Glutamatergic neuron (in vitro differentiated cells): ENCODE results near the gene POLRMT. TPM values are rescaled to one million over a fixed set of nuclear protein-coding genes. Genes with fewer than 3 reads are reported as not detected.

ENCODE experiments used
- DNase-seq: peaks from one replicate; pipeline ENCODE4 v3.0.0; 2022
- H3K27ac Mint-ChIP-seq: one replicate; pipeline ENCODE4 v1.8.0; 2020; ENCODE audit warnings: mild to moderate bottlenecking, mixed read lengths, inconsistent platforms; ENCODE audit not compliant: unreplicated experiment
- H3K27me3 Mint-ChIP-seq: one replicate; pipeline ENCODE4 v1.8.0; 2020; ENCODE audit warnings: mild to moderate bottlenecking, moderate library complexity, mixed read lengths, inconsistent platforms; ENCODE audit not compliant: unreplicated experiment
- H3K36me3 Mint-ChIP-seq: one replicate; pipeline ENCODE4 v1.8.0; 2020; ENCODE audit warnings: mild to moderate bottlenecking, mixed read lengths, inconsistent platforms; ENCODE audit not compliant: unreplicated experiment
- H3K4me1 Mint-ChIP-seq: one replicate; pipeline ENCODE4 v1.8.0; 2020; ENCODE audit warnings: mild to moderate bottlenecking, low read depth, mixed read lengths, inconsistent platforms; ENCODE audit not compliant: unreplicated experiment
- H3K4me3 Mint-ChIP-seq: one replicate; pipeline ENCODE4 v1.8.0; 2020; ENCODE audit warnings: mild to moderate bottlenecking, mixed read lengths, inconsistent platforms; ENCODE audit not compliant: unreplicated experiment
- H3K9me3 Mint-ChIP-seq: one replicate; pipeline ENCODE4 v1.8.0; 2020; ENCODE audit warnings: mild to moderate bottlenecking, moderate library complexity, mixed read lengths, inconsistent platforms; ENCODE audit not compliant: unreplicated experiment
- total RNA-seq: library from RNA; stranded (reverse); fragmentation: NEBNext Ultra II Directional; extraction: Animal tissue kit (Norgen Biotek cat#: 25700); gene quantifications from one replicate; pipeline ENCODE4 v1.2.1, GENCODE V29; 2021; ENCODE audit not compliant: unreplicated experiment
- TF ChIP-seq, protein P1 (sequence below): fragments of 200-600 bp; sonication (generic); IDR thresholded peaks from one replicate; pipeline ENCODE4 v1.5.0; 2021; ENCODE audit not compliant: partially characterized antibody, unreplicated experiment

POLRMT gene
- total RNA-seq, 1 donor from 2014 or later = 79.9 TPM

DNA sequence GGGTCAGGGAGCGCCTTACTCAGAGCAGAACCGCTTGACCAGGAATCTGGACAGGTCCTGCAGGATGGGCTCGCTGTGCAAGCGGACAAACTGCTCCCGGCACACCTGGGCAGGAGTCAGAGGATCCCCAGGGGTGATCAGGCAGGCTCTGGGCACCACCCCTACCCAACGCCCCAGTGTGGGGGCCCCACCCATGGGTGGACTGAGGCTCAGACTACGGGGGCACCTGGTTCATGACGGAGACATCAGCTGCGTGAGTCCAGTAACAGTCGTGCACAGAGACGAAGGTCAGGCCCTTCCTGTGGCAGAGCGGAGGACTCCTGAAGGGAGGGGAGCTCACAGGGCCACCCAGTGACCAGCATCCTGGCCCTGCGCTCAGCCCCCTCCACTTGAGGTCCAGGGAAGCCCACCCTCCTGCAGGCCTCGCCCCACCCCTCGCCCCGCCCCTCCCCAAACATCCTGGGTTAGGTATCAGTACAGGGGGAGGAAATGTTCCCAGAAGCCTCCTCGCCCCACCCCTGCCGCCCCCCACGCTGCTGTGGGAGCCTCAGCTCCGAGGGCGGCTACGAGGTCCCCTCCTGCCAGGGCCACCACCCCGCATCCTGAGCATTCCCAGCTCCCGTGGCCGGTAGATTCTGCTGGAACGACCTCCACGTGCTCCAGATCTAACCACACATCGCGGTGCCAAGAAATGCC, 15.6 kb downstream of the POLRMT start:
- TF ChIP-seq, protein P1, sequence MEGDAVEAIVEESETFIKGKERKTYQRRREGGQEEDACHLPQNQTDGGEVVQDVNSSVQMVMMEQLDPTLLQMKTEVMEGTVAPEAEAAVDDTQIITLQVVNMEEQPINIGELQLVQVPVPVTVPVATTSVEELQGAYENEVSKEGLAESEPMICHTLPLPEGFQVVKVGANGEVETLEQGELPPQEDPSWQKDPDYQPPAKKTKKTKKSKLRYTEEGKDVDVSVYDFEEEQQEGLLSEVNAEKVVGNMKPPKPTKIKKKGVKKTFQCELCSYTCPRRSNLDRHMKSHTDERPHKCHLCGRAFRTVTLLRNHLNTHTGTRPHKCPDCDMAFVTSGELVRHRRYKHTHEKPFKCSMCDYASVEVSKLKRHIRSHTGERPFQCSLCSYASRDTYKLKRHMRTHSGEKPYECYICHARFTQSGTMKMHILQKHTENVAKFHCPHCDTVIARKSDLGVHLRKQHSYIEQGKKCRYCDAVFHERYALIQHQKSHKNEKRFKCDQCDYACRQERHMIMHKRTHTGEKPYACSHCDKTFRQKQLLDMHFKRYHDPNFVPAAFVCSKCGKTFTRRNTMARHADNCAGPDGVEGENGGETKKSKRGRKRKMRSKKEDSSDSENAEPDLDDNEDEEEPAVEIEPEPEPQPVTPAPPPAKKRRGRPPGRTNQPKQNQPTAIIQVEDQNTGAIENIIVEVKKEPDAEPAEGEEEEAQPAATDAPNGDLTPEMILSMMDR = no peak
- DNase-seq = no peak
- no peaks in the 10 kb centered on the region for H3K4me1 Mint-ChIP-seq
- H3K27me3 Mint-ChIP-seq = peaks cover 6% of the 10 kb centered on the region
- no peaks in the 10 kb centered on the region for H3K36me3 Mint-ChIP-seq
- no peak overlapping the region for H3K27ac Mint-ChIP-seq
- peaks cover 9% of the 10 kb centered on the region for H3K9me3 Mint-ChIP-seq
- no peak overlapping the region for H3K4me3 Mint-ChIP-seq

DNA sequence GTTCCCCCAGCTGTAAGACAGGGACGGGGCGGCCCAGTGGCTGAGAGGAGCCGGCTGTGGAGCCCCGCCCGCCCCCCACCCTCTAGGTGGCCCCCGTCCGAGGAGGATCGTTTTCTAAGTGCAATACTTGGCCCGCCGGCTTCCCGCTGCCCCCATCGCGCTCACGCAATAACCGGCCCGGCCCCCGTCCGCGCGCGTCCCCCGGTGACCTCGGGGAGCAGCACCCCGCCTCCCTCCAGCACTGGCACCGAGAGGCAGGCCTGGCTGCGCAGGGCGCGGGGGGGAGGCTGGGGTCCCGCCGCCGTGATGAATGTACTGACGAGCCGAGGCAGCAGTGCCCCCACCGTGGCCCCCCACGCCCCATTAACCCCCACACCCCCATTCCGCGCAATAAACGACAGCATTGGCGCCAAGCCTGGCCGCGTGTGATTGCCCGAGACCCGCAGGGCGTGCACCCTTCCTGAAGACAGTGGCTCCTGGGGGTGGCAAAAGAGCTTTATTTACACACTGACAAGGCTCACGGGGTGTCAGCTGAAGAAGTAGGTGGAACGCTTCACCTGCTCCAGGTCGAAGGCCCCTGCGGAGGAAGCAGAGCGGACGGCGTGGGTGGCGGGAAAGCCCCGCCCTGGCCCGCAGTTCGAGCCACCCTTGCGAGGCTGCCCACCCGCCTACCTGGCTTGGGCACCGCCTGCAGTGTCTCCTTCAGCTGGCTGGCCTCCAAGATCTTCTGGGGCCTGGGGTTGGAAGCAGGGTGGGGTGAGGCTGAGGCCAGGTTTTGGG, 16.4 kb downstream of the POLRMT start:
- no peaks in the 10 kb centered on the region for H3K36me3 Mint-ChIP-seq
- H3K9me3 Mint-ChIP-seq = peaks cover 9% of the 10 kb centered on the region
- H3K27ac Mint-ChIP-seq = no peak overlapping the region
- no peak for DNase-seq
- TF ChIP-seq, protein P1 = no peak
- H3K4me3 Mint-ChIP-seq = no peak overlapping the region
- H3K27me3 Mint-ChIP-seq = peaks cover 6% of the 10 kb centered on the region
- H3K4me1 Mint-ChIP-seq = peaks cover 2% of the 10 kb centered on the region

DNA sequence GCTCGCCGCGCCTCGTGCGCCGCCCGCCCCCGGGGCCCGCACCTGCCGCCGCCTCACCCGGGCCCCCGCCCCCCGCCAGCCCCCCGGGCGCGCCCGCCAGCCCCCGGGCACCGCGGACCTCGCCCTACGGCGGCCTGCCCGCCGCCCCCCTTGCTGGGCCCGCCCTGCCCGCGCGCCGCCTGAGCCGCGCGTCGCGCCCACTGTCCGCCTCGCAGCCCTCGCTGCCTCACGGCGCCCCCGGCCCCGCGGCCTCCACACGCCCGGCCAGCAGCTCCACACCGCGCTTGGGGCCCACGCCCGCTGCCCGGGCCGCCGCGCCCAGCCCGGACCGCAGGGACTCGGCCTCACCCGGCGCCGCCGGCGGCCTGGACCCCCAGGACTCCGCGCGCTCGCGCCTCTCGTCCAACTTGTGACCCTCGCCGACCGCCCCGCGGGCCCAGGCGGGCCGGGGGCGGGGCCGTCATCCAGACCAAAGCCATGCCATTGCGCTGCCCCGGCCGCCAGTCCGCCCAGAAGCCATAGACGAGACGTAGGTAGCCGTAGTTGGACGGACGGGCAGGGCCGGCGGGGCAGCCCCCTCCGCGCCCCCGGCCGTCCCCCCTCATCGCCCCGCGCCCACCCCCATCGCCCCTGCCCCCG, 17.2 kb downstream of the POLRMT start:
- no peak for DNase-seq
- no peak overlapping the region for H3K27ac Mint-ChIP-seq
- no peak overlapping the region for H3K4me3 Mint-ChIP-seq
- TF ChIP-seq, protein P1 = no peak
- H3K27me3 Mint-ChIP-seq = peaks cover 6% of the 10 kb centered on the region
- peaks cover 5% of the 10 kb centered on the region for H3K4me1 Mint-ChIP-seq
- H3K9me3 Mint-ChIP-seq = peaks cover 9% of the 10 kb centered on the region
- no peaks in the 10 kb centered on the region for H3K36me3 Mint-ChIP-seq

DNA sequence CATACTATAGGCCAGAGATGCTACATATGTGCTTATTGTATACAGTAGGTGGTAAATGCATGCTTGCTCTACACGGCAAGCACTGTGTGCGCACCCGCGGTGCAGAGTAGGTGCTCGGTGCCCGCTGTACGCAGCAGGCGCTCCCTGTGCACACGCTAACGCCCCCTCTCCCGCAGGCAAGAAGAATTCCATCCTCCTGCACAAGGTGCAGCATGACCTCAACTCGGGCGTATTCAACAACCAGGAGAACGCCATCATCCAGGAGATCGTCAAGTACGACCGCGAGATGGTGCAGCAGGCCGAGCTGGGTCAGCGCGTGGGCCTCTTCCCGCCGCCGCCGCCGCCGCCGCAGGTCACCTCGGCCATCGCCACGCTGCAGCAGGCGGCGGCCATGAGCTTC, 17.7 kb downstream of the POLRMT start:
- peaks cover 11% of the 10 kb centered on the region for H3K9me3 Mint-ChIP-seq
- TF ChIP-seq, protein P1 = no peak
- H3K27ac Mint-ChIP-seq = peak overlapping the region; percentile 12
- peak overlapping the region; percentile 70 for H3K4me3 Mint-ChIP-seq
- H3K4me1 Mint-ChIP-seq = peaks cover 8% of the 10 kb centered on the region
- no peaks in the 10 kb centered on the region for H3K36me3 Mint-ChIP-seq
- DNase-seq = no peak
- peaks cover 9% of the 10 kb centered on the region for H3K27me3 Mint-ChIP-seq
